ENCODE data around the gene TNFSF8. TPM values are rescaled to one million over a fixed set of nuclear protein-coding genes. Genes with fewer than 3 reads are reported as not detected.

TNFSF8 gene
- total and polyA plus RNA-seq, 2 of the 8 experiments (the other 6 are each of a cell fraction or from before 2014, with no cell fraction given) = not detected

- no peak overlapping the region for H4K8ac ChIP-seq (ENCODE audit: extremely low read depth, insufficient read depth, low read length)
- no peak overlapping the region for H3K56ac ChIP-seq (replicated peaks; ENCODE audit: insufficient read length, low read depth, low read length)
- DNase-seq (ENCODE audit: low read depth in 1 of 2, low spot score in 2 of 2) (no peak), FAIRE-seq (no peak)
- H3K36me3 ChIP-seq (ENCODE audit: control insufficient read depth in 2 of 4, insufficient read depth in 4 of 4, low read length in 3 of 4) = no peaks in the 10 kb centered on the region
- ChIA-PET CTCF (ENCODE audit: partially characterized antibody) (interaction anchor here (0.6 to 1.0 kb wide), 3 partner anchors 11 to 380 kb away, joined by 3 to 4 read pairs (median 4); no protein-coding TSS in a partner anchor), POLR2A (ENCODE audit: partially characterized antibody) (no interaction called here)
- no peaks in the 10 kb centered on the region for H3K9me3 ChIP-seq (ENCODE audit: insufficient read depth in 2 of 2, low read depth in 1 of 2, low read length in 1 of 2)
- no peak overlapping the region for H2AFZ ChIP-seq (ENCODE audit: low read length)
- no peaks in the 10 kb centered on the region; the same call in 1 of the 2 replicates for H3K23me2 ChIP-seq (ENCODE audit: low read depth, low read length)
- H3K4me2 ChIP-seq (ENCODE audit: insufficient read depth in 1 of 2, low read depth in 2 of 2, low read length in 2 of 2) = no peak overlapping the region
- H3K27ac ChIP-seq (ENCODE audit: low read depth, low read length) = no peak overlapping the region
- no peak overlapping the region for H3K4me3 ChIP-seq (ENCODE audit: extremely low read depth in 1 of 4, insufficient read depth in 2 of 4, low read depth in 3 of 4, low read length in 4 of 4)
- no peak overlapping the region for H2BK12ac ChIP-seq (ENCODE audit: low read depth, low read length)
- no peak overlapping the region for H2BK120ac ChIP-seq (replicated peaks; ENCODE audit: low read depth, low read length)
- H4K20me1 ChIP-seq (replicated peaks in 1 of 2; ENCODE audit: control insufficient read depth in 1 of 2, insufficient read depth in 2 of 2, low read length in 2 of 2) = no peaks in the 10 kb centered on the region
- no peak overlapping the region for H3K4ac ChIP-seq (replicated peaks; ENCODE audit: insufficient read length, low read depth, low read length)
- no peak overlapping the region for H4K91ac ChIP-seq (replicated peaks; ENCODE audit: insufficient read length, low read length)
- H2BK15ac ChIP-seq (ENCODE audit: low read length) = no peak overlapping the region
- H3K18ac ChIP-seq (ENCODE audit: extremely low read depth, low read length) = no peak overlapping the region
- no peak overlapping the region for H2AK5ac ChIP-seq (ENCODE audit: low read depth, low read length)
- no peaks in the 10 kb centered on the region for H3K27me3 ChIP-seq (replicated peaks in 1 of 4; ENCODE audit: control insufficient read depth in 3 of 4, extremely low read depth in 1 of 4, insufficient read depth in 3 of 4, low read length in 3 of 4)
- no peak overlapping the region for H2BK20ac ChIP-seq (ENCODE audit: low read length)
- peaks cover 0 to 2% (median 0%) of the 10 kb centered on the region in 4 experiments; a peak in 1 of 7 replicates for H3K4me1 ChIP-seq (replicated peaks in 1 of 4; ENCODE audit: control insufficient read depth in 3 of 4, insufficient read depth in 4 of 4, low read length in 3 of 4)
- no peaks in the 10 kb centered on the region for H3K79me2 ChIP-seq (ENCODE audit: control insufficient read depth in 1 of 2, insufficient read depth in 2 of 2, low read length in 2 of 2)
- H4K5ac ChIP-seq (ENCODE audit: insufficient read length, low read depth, low read length) = no peak overlapping the region
- H3K14ac ChIP-seq (ENCODE audit: insufficient read length) = no peak overlapping the region
- H3K9ac ChIP-seq (replicated peaks in 1 of 4; ENCODE audit: extremely low read depth in 1 of 4, low read depth in 3 of 4, low read length in 3 of 4) = no peak overlapping the region
- no peak overlapping the region for H3K23ac ChIP-seq (ENCODE audit: insufficient read length)
- H3K79me1 ChIP-seq (ENCODE audit: low read depth, low read length) = no peaks in the 10 kb centered on the region
- no peak overlapping the region for H2BK5ac ChIP-seq (ENCODE audit: low read depth, low read length)
- TF ChIP-seq KDM4A (IDR thresholded peaks at IDR 0.05; ENCODE audit: low read depth, low read length, severe bottlenecking) (no peak), MAFK (IDR thresholded peaks at IDR 0.05; ENCODE audit: low read depth, low read length) (no peak), SP2 (IDR thresholded peaks at IDR 0.05; ENCODE audit: low read length) (no peak), SUZ12 (IDR thresholded peaks at IDR 0.05; ENCODE audit: low read length) (no peak), NRF1 (IDR thresholded peaks at IDR 0.05; ENCODE audit: low read depth, low read length) (no peak), TAF1 (IDR thresholded peaks at IDR 0.05; ENCODE audit: low read depth, low read length) (no peak), KDM1A (IDR thresholded peaks at IDR 0.05; ENCODE audit: borderline replicate concordance, low read length) (no peak), POLR2A (IDR thresholded peaks at IDR 0.05; ENCODE audit: control extremely low read depth in 1 of 2, low read depth in 2 of 2, low read length in 2 of 2) (no peak), TCF12 (IDR thresholded peaks at IDR 0.05; ENCODE audit: low read depth, low read length) (no peak), CEBPB (IDR thresholded peaks at IDR 0.05; ENCODE audit: low read depth, low read length) (no peak), TAF7 (optimal IDR thresholded peaks at IDR 0.05; ENCODE audit: borderline replicate concordance, low read depth, low read length) (no peak), ATF3 (IDR thresholded peaks at IDR 0.05; ENCODE audit: insufficient read depth, low read depth, low read length) (no peak), SIX5 (IDR thresholded peaks at IDR 0.05; ENCODE audit: low read depth, low read length) (no peak), EGR1 (IDR thresholded peaks at IDR 0.05; ENCODE audit: borderline replicate concordance, low read depth, low read length) (no peak)
- TF ChIP-seq, protein P1, sequence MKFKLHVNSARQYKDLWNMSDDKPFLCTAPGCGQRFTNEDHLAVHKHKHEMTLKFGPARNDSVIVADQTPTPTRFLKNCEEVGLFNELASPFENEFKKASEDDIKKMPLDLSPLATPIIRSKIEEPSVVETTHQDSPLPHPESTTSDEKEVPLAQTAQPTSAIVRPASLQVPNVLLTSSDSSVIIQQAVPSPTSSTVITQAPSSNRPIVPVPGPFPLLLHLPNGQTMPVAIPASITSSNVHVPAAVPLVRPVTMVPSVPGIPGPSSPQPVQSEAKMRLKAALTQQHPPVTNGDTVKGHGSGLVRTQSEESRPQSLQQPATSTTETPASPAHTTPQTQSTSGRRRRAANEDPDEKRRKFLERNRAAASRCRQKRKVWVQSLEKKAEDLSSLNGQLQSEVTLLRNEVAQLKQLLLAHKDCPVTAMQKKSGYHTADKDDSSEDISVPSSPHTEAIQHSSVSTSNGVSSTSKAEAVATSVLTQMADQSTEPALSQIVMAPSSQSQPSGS (IDR thresholded peaks at IDR 0.05; ENCODE audit: low read length) = no peak
Measured at GRCh38 chr9:114896344-114896743, 34.0 kb downstream of the TNFSF8 start.

Measured in H1 (cell line).